HG02938 (cell line): ENCODE results near the gene MUL1.
"Not testable (repeated sequence)": the region's sequence is repeated elsewhere in the genome, so short reads cannot be mapped to it uniquely, and the experiment has no call there.

Experiments
- ATAC-seq: cut with Tn5 transposase; IDR thresholded peaks from one replicate; pipeline ENCODE4 v1.9.1; 2021; ENCODE audit warnings: mild to moderate bottlenecking, moderate library complexity; ENCODE audit not compliant: unreplicated experiment

MUL1 gene

DNA sequence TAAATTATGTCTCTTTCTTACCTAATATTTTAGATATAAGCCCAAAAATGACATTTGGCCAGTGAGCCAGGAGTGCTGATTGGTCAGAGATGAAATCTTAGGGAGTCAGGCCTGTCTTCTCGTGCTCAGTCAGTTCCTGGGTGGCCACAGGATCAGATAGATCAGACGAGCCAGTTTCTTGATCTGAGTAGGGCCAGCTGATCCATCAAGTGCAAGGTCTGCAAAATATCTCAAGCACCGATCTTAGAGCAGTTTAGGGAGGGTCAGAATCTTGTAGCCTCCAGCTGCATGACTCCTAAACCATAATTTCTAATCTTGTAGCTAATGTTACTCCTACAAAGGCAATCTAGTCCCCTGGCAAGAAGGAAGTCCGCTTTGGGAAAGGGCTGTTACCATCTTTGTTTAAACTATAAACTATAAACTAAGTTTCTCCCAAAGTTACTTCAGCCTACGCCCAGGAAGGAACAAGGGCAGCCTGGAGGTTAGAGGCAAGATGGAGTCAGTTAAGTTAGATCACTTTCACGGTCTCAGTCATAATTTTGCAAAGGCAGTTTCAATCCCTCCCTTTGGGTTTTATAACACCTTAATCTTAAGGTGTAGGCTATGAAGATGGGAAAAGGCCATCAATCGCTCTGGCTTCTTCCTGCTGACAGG is 11.8 kb upstream of the MUL1 start:
- ATAC-seq: not testable (repeated sequence)

DNA sequence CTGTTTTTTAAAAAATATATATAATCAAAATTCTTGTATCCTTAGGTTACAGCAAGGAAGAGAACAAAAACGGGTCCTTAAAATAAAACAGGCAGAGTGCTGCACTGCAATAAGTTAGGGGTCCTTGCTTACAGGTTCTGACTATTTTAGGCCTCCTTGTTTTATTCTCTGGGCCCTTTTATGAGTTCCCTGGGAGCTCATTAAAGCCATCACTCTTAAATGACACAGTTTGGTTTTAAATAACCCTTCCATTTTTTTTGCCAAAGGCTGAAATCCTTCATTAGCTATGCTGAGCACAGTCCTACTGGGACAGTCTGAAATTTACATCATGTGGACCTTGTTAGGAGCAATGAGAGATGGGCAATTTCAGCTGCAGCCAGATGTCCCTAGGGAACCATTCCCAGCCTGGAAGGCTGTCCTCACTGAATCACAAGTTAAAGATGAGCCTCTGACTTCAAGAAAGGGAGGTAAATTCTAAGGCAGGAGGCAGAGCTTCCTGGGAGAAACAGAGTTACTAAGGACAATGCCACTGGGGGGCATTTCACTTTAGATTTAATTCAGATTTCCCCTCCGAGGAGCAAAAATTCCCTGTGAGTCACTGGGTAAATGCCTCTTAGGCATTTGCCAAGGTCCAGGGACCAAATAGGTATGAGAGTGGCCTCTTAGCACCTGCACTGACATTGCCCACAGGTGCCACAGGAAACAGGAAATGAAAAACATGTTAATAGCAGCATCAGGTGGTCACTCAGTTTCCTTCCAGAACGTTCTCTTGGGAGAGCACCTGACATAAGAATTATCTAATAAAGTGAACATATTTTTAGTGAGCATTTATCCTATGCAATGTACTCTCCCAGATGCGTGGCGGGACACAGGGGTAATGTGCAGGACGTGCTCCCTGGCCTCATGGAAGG is 3.8 kb upstream of the MUL1 start:
- ATAC-seq: no peak

DNA sequence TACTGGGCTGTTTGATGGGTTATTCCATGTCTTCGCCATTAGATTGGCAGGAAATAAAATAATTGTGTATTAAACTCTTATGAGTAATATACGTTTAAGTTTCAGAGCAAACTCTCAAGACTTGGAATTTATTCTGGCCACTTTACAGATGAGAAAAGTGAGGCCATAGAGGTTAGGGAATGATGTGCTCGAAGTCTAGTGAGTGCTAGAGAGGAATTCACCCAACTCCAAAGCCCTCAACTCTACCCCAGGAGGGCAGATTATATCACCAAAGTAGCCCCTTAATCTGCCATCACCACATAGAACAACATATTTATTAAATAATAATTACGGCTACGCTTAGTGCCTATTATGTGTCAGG is 440 bp upstream of the MUL1 start:
- no peak for ATAC-seq

DNA sequence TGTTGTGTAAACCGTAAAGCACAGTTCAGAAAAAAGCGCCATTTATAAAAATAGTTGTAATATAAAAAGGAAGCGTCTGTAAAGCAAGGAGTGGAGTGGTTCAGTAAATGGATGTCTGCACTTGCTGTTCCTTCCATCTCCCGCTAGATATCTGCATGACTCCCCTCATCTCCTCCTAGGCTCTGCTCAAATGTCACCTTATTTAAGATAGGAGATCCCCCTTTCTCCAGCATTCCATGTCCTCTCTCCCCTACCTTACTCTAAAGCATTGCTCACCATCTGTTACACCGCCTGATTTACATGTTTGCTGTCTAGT is 745 bp downstream of the MUL1 start:
- ATAC-seq: peak; percentile 21

DNA sequence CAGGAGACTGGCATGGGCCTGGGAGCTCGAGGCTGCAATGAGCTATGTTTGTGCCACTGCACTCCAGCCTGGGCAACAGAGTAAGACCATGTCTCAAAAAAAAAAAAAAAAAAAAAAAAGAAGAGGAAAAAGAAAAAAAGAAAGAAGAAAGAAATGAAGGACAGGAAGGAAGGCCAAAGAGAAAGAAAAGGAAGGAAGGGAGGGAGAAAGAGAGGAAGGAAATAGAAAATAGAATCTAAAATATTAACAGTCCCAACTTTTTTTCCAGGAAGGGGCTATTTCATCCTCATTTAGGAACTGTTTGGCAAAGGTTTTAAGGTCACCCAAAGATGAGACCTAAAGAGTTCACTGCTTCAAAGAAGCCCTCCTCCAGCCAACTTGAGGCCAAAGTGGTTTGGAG is 2.5 kb downstream of the MUL1 start:
- no peak for ATAC-seq

DNA sequence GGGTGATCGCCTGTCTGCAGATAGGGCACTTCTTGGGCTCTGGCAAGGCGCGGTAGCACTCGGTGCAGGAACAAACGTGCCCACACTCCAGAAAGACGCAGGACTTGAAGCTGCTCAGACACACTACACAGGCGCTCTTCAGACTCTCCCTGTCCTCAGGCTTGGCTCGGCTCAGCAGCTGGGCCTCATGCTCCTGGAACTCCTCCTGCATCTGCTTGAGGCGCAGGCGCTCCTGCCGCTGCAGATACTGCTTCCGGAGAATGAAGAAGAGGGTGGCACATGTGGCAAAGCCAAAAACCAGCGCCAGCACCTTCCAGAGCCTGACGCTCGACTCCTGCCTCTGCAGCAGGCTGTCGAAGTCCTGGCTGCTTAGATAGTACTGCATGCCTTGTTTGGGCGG is 7.2 kb downstream of the MUL1 start:
- ATAC-seq: no peak

DNA sequence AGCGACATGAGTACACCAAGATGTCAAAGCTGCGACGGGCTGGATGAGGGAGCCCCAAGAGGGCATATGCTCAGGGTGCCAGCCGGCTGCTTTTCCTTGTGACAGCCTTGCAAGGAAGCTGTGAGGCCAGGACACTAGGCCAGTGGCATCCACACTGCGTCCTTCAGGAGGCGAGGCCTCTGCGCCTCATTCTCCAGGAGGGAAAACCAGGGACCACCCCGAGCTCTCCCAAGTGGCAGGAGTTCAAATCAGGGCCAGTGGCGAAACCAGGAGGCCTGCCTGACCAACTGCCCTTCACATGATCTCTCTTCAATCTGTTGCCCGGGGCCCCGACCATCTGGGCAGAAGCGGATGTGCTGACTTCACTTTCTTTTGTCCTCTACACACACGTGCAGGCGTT is 8.2 kb downstream of the MUL1 start:
- no peak for ATAC-seq

DNA sequence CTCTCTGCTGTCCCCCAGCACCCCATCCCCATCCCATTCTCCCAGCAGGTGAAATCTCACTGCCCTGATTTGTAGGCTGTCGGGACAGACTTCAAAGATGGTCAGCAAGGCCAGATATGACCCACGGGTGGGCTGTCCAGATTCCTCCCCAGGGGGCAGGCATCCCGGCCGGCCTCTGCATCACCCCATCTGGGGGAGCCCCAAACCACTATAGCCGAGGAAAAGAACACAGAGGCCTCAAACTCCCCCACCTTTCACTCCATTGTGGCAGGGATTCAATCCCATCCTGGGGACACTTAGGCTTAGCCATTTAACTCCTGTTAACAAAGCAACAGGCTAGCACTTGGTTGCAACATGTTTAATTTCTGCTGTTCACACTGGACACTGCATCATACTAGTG is 8.8 kb downstream of the MUL1 start:
- ATAC-seq: no peak

DNA sequence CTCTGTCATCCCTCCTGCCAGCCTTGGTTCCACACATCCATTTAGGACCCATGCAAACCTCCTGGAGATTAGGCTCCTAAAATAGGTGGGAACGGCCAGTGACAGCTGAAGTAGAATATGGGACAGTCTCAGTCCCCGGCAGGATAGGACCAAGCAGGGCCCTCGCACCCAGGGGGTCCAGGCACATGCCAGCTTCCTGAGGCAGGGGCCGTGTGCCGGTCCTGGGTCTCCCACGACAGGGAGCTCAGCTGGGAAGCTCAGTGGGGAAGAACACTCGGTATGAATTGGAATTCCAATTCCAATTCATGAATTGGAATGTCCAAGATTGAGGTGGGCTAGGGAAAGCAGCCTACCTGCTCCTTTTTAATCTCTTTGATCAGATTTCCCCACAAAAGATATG is 9.8 kb downstream of the MUL1 start:
- ATAC-seq: no peak

DNA sequence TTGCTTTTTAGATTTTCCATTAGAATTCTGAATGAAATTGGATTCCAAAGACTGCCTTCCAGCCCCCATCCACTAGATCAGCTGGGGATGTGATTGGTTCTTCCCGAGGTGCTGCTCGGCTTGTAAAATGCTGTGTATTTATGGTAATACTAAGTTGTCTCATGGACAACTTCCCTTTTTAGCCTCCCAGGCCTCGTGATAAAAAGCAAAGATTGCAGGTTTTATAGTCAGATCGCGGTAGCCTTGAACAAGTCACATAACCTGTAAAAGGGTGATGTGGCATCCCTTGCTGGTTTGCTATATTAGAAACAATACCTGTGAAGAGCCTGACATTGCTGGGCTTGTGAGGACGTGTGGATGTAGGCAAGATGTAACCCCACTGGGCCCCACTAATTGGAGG is 10.4 kb downstream of the MUL1 start:
- ATAC-seq: no peak

DNA sequence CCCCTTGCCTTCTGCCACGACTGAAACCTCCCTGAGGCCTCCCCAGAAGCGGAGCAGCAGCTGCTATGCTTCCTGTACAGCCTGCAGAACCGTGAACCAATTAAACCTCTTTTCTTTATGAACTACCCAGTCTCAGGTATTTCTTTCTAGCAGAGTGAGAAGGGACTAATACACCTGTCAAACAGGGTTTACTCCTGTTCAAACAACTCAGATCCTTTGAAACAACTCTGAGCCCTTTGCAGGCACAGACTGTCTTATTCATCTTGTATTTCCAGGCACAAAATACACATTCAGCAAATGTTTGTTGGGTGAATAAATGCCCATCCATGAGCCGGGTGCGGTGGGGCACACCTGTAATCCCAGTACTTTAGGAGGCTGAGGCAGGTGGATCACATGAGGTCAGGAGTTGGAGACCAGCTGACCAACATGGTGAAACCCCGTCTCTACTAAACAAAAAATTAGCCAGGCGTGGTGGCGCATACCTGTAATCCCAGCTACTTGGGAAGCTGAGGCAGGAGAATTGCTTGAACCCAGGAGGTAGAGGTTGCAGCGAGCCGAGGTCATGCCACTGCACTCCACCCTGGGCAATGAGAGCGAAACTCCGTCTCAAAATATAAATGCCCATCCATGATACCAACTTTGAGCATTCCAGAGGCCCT is 11.1 kb downstream of the MUL1 start:
- ATAC-seq: not testable (repeated sequence)

DNA sequence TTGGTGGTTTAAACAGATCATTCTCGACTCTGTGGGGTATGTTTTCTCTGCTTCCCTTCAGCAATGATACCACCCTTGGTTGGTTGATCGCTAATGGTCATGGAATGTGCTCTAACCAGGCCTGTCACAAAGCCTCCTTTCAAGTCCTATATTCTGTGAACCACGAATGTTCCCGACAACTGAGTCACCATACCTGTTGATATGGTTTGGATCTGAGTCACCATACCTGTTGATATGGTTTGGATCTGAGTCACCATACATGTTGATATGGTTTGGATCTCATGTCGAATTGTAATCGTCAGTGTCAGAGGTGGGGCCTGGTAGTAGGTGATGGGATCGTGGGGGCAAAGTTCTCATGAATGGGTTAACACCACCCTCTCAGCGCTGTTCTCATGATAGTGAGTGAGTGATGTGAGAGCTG is 11.7 kb downstream of the MUL1 start:
- no peak for ATAC-seq

DNA sequence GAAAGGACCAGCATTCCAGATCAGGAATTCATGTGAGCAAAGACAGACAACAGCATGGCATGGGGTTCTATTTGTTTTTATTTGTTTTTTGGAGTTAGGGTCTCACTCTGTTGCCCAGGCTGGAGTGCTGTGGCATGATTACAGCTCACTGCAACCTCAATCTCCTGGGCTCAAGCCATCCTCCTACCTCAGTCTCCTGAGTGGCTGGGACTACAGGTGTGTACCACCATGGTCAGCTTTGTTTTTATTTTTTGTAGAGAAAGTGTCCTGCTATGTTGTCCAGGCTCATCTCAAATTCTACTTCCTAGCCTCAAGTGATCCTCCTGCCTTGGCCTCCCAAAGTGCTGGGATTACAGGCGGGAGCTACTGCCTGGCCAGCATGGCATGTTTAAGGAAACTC is 12.3 kb downstream of the MUL1 start:
- no peak for ATAC-seq

DNA sequence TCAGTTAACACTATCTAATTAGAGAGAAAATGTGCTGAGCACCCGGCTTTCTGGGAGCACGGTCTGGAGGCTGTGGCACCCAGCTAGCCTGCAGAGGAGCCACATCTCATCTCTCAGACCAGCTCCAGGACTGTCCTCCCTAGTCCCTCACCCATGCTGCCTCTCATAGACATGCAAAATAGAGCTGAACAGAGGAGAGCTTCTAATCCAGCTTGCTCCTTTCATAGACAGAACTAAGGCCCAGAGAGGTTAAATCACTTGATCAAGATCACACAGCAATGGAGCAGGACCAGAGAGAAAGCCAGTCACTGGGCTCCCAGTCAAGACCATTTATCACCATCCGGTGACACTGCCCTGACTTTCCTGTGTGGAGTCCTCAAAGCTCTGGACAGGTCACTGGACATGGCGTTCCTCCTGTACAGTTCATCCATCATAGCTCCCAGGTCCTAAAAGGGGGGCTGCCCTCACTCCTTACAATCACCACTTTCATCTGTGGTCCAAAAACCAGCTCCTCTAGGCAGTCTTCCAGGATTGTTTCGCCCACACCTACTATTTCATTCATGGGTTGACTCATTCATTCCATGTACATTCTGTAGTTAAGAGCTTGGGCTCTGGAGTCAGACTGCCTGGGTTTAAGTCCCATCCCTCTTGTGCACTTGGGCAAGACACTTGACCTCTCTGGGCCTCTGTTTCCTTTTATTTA is 13.2 kb downstream of the MUL1 start:
- no peak for ATAC-seq

DNA sequence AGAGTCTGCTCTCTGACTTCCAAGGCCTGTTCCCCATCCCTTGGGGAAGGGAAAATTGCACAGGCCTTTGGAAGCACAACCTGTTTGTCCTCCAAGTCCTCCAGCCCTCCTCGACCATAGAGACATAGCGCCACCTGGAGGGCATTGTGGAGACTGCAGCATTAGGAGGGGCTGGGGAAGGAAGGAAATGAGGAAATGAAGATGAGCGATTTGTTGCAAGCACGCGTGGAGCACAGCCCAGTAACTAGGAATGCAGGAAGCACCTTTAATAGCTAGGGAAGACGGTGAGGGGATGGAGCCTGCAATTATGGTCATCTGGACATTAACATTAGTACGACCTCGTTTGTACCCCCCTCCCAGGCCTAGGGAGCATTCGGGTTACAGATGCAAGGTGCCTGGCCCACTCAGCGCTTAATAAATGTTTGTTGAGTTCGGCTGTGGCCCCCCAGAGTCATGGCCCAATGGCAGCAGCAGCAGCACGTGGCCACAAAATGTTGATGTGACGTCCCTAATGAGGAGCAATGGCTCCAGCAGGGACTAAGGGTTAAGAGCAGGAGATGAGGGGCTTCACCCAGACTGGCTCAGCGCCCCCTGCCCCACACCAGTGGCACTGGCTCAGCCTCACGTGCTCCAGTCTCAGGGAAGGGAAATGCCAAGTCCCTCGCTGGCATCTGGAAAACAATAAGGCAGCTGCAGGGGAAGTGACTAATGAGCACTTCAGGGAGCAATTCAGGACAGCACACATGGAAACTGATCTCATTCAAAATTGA is 13.9 kb downstream of the MUL1 start:
- no peak for ATAC-seq

DNA sequence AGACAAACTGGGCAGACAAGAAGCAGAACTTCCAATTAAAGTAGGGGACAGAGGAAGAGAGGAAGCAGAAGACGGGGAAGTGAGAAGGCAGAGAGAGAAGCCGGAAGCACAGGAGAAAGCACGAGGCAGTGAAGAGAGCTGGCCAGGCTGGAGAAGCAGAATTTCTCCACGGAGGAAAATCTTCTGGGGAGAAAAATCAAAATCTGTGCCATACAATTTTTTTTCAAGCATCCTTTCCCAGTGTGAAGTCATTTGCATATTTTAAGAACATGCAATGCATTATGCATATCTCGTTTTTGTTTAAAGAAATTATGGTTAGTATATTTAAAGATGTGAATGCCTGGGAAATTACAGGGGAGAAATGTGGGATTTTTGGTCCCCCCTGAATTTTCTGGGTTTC is 14.6 kb downstream of the MUL1 start:
- ATAC-seq: no peak

DNA sequence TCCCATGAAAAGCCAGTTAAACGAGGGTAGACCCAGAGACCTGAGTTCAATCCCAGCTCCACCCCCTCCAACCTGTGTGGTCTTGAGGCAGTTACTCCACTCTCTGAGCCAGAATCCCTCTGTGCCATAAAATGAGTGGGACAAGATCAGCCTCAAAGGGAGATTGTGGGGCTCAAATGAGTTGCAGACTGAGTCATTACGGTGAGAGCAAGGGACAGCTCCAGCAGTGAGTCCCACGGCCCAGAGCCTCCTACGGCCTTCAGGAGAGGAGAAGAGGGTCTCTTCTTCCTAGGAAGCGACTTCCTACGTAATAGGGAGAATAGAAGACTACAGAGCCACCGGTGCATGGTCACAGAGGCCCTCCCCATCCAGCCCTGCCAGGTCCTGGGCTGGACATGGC is 15.2 kb downstream of the MUL1 start:
- no peak for ATAC-seq

DNA sequence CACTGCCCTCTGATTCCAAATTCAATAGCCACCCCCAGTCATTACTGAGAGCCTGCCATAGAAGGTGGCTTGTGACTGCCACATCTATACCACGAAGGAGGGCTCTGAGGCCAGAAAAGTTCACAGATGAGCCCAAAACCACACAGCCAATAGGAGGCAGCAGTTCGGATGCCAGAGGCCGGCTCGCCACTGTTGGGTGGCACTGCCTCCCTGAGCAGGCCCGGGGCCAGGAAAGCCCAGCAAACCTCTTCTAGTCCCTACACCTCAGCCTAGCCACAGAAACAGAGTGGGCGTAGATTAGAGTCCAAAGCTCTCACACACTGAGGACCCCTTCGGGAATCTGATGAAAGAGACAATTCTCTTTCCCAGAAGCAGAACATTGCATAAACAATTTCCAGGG is 16.1 kb downstream of the MUL1 start:
- no peak for ATAC-seq

DNA sequence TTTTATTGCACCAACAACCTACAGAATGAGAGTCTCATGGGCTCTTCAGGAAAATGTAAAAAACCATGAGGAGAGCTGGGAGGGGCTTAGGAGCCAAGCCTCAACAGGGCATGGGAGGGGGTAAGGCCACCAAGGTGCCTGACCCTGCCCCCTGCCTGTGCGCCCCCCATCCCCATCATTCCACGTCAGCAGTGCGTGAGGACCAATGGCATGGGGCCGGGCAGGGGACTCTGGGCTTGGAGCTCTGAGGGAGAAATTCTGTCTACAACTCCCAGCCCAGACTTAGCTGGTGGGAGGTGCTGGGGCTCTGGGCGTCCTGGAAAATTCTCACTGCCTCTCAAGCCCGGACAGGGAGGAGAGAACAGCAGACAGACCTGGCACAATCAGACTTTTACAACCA is 16.8 kb downstream of the MUL1 start:
- ATAC-seq: no peak

DNA sequence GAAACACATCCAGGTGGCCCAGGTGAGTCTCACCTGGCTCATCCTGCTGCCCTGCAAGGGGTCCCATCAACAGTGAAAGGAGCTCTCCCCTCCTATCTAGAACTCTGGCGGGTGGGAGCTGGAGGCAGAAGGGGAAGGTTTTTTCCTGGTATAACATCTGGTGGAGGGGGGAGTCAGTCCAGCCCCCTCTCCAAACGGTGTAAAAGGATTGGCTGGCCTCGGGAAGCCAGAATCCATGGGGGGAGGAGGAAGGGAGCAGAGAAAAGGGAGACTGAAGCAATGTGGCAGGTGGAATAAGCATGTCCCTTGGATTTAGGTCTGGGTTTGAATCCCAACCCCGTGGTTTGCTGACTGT is 20.7 kb downstream of the MUL1 start:
- no peak for ATAC-seq
